Ovary (tissue), 3 donors: ENCODE results near the gene GUCY2F.

Experiments
- CTCF ChIP-seq, 3 donors: fragments of 450-650 bp in 2 of 3; fragments of 200-600 bp in 1 of 3; IDR thresholded peaks; one replicate each; pipeline versions ENCODE4 v1.5.1 to v1.8.0; 2016 to 2022; ENCODE audit warnings: antibody characterized with exemption in 3 of 3, mild to moderate bottlenecking in 1 of 3
- EP300 ChIP-seq: sonication (generic); formaldehyde crosslinking; IDR thresholded peaks from one replicate; pipeline ENCODE4 v1.6.1; 2017; ENCODE audit warnings: antibody characterized with exemption
- POLR2A ChIP-seq: fragments of 450-650 bp; IDR thresholded peaks from one replicate; pipeline ENCODE4 v1.6.1; 2017; ENCODE audit warnings: antibody characterized with exemption, mild to moderate bottlenecking, moderate library complexity
- donor health status: DM: no; HTN: no; CAD: no.

GRCh38 chrX:109485470-109486340 lies 3.8 kb upstream of the GUCY2F start:
- no peak for TF ChIP-seq POLR2A
- peak; percentile 62 to 90 (median 85) for TF ChIP-seq CTCF (IDR thresholded peaks at IDR 0.05)
- TF ChIP-seq EP300: no peak
